IMR-90 (cell line): ENCODE data around the gene OR51A4. TPM values are rescaled to one million over a fixed set of nuclear protein-coding genes. Genes with fewer than 3 reads are reported as not detected.
"Not testable (repeated sequence)": the region's sequence is repeated elsewhere in the genome, so short reads cannot be mapped to it uniquely, and the experiment has no call there.

Experiments
- ATAC-seq: fragments of 200-7000 bp; cut with Tn5 transposase; 2 replicates; pipeline ENCODE4 v1.9.1; 2020; ENCODE audit warnings: low read depth, mild to moderate bottlenecking, moderate library complexity
- BruUV-seq: library from RNA; stranded (reverse); fragments of 400-500 nt; replicated peaks from 2 replicates; lab custom pipeline; 2021; lab: Mats Ljungman, UMichigan
- CTCF ChIA-PET: fragments of 300-600 bp; formaldehyde crosslinking; extraction: SDS; loops from one replicate; lab custom pipeline; 2021; ENCODE audit warnings: antibody characterized with exemption; lab: Yijun Ruan, JAX
- POLR2A ChIA-PET: fragments of 300-600 bp; sonication (Branson Sonifier 250); formaldehyde crosslinking; loops from one replicate; lab custom pipeline; 2022; ENCODE audit warnings: antibody characterized with exemption; ENCODE audit not compliant: unreplicated experiment; lab: Charles Lee
- DNase-seq: peaks from one replicate; pipeline ENCODE4 v3.0.0; 2013
- H2AFZ ChIP-seq: replicated peaks from 2 replicates; pipeline ENCODE3; 2013; ENCODE audit warnings: low read length, mild to moderate bottlenecking; ENCODE audit not compliant: poor library complexity
- H2AK5ac ChIP-seq: 2 replicates; pipeline ENCODE4 v1.6.1; 2013; ENCODE audit warnings: low read depth, low read length, inconsistent platforms
- H2AK9ac ChIP-seq: replicated peaks from 2 replicates; pipeline ENCODE3; 2013; ENCODE audit warnings: mild to moderate bottlenecking, low read depth, low read length, moderate library complexity; ENCODE audit not compliant: poor library complexity
- H2BK120ac ChIP-seq: 2 replicates; pipeline ENCODE4 v1.6.1; 2013; ENCODE audit warnings: low read depth, low read length, inconsistent platforms
- H2BK15ac ChIP-seq: 3 replicates; pipeline ENCODE4 v1.6.1; 2013; ENCODE audit warnings: low read depth, low read length, inconsistent platforms
- H2BK20ac ChIP-seq: 2 replicates; pipeline ENCODE4 v1.6.1; 2013; ENCODE audit warnings: low read depth, mild to moderate bottlenecking, inconsistent platforms, low read length, moderate library complexity
- H2BK5ac ChIP-seq: 2 replicates; pipeline ENCODE4 v1.6.1; 2013; ENCODE audit warnings: mild to moderate bottlenecking, low read depth, low read length, inconsistent platforms; ENCODE audit not compliant: poor library complexity, severe bottlenecking
- H3K14ac ChIP-seq: replicated peaks from 2 replicates; pipeline ENCODE4 v1.6.1; 2013; ENCODE audit warnings: low read depth, low read length, inconsistent platforms
- H3K18ac ChIP-seq: 2 replicates; pipeline ENCODE4 v1.6.1; 2013; ENCODE audit warnings: low read depth, low read length, control low read depth
- H3K23ac ChIP-seq: 2 replicates; pipeline ENCODE4 v1.6.1; 2013; ENCODE audit warnings: low read depth, low read length, inconsistent platforms
- H3K27ac ChIP-seq: 2 replicates; pipeline ENCODE4 v1.5.1; 2013; ENCODE audit warnings: mild to moderate bottlenecking, control low read depth, low read length; ENCODE audit not compliant: insufficient read depth
- H3K27me3 ChIP-seq: 2 replicates; pipeline ENCODE4 v1.6.1; 2013; ENCODE audit warnings: low read length; ENCODE audit not compliant: control insufficient read depth, insufficient read depth
- H3K36me3 ChIP-seq: 2 replicates; pipeline ENCODE4 v1.6.1; 2013; ENCODE audit warnings: low read length, mixed read lengths; ENCODE audit not compliant: control insufficient read depth, insufficient read depth
- H3K4ac ChIP-seq: 2 replicates; pipeline ENCODE4 v1.6.1; 2013; ENCODE audit warnings: low read depth, low read length, inconsistent platforms
- H3K4me1 ChIP-seq: 2 replicates; pipeline ENCODE4 v1.6.1; 2013; ENCODE audit warnings: low read length, mixed read lengths; ENCODE audit not compliant: control insufficient read depth, insufficient read depth
- H3K4me2 ChIP-seq: 2 replicates; pipeline ENCODE4 v1.6.1; 2013; ENCODE audit warnings: low read depth, mild to moderate bottlenecking, control low read depth, low read length, moderate library complexity
- H3K4me3 ChIP-seq: 2 replicates; pipeline ENCODE4 v1.5.1; 2013; ENCODE audit warnings: low read depth, mild to moderate bottlenecking, control low read depth, low read length, moderate library complexity; ENCODE audit not compliant: insufficient read depth
- H3K56ac ChIP-seq: 2 replicates; pipeline ENCODE4 v1.6.1; 2013; ENCODE audit warnings: low read length, inconsistent platforms; ENCODE audit not compliant: insufficient read depth; ENCODE audit errors: extremely low read depth
- H3K79me1 ChIP-seq, 2 experiments: 2 replicates each; pipeline ENCODE4 v1.6.1; 2013; ENCODE audit warnings: low read length in 2 of 2, inconsistent platforms in 1 of 2, low read depth in 1 of 2
- H3K9ac ChIP-seq: 2 replicates; pipeline ENCODE4 v1.6.1; 2013; ENCODE audit warnings: low read depth, low read length, control low read depth
- H3K9me1 ChIP-seq: 2 replicates; pipeline ENCODE4 v1.6.1; 2013; ENCODE audit warnings: low read length, inconsistent platforms; ENCODE audit not compliant: insufficient read depth
- H3K9me3 ChIP-seq: 2 replicates; pipeline ENCODE4 v1.6.1; 2013; ENCODE audit warnings: low read length; ENCODE audit not compliant: control insufficient read depth, insufficient read depth
- H4K20me1 ChIP-seq: 2 replicates; pipeline ENCODE4 v1.6.1; 2013; ENCODE audit warnings: low read length, inconsistent platforms; ENCODE audit not compliant: insufficient read depth
- H4K5ac ChIP-seq: 2 replicates; pipeline ENCODE4 v1.6.1; 2013; ENCODE audit warnings: mild to moderate bottlenecking, low read depth, low read length, control low read depth
- H4K8ac ChIP-seq, 2 experiments: 2 replicates each; pipeline ENCODE4 v1.6.1; 2013; ENCODE audit warnings: low read depth in 2 of 2, low read length in 2 of 2, control low read depth in 1 of 2, inconsistent platforms in 1 of 2
- H4K91ac ChIP-seq: 2 replicates; pipeline ENCODE4 v1.6.1; 2013; ENCODE audit warnings: low read depth, low read length, inconsistent platforms; ENCODE audit not compliant: insufficient read depth
- WGBS, 2 experiments: methylation state at CpG; one replicate each; pipeline versions ENCODE4 v1.1.5 to v1.1.7; 2013; ENCODE audit warnings: missing lambda C conversion rate in 2 of 2; ENCODE audit not compliant: insufficient read length in 1 of 2; ENCODE audit errors: extremely low coverage in 2 of 2; 5-methylcytosine and 5-hydroxymethylcytosine counted together
- dilution Hi-C: fragments of 300-500 bp; cut with HindIII; formaldehyde crosslinking; loops from one replicate; pipeline ENCODE4 v1.14.3; 2018; ENCODE audit warnings: low sequenced_read_pairs; ENCODE audit not compliant: unreplicated experiment
- in situ Hi-C: fragments of 300-500 bp; cut with MboI; formaldehyde crosslinking; loops from 3 replicates; pipeline ENCODE4 v1.14.3; 2019; ENCODE audit warnings: low sequenced_read_pairs, inconsistent platforms, mixed read lengths
- intact Hi-C: fragments of 100-400 bp; cut with micrococcal nuclease; formaldehyde crosslinking; loops from 2 replicates; pipeline ENCODE4 v1.10.0; 2022
- polyA plus RNA-seq, 3 experiments: library from polyadenylated mRNA; depleted of rRNA; stranded (reverse); fragments of >200 nt; gene quantifications; 2 replicates each; pipeline ENCODE4 v1.2.3, GENCODE V29; 2012; ENCODE audit warnings: low replicate concordance in 1 of 3
- total RNA-seq: library from RNA; depleted of rRNA; stranded (reverse); fragments of >200 nt; gene quantifications from 2 replicates; pipeline ENCODE4 v1.2.3, GENCODE V29; 2012

The OR51A4 gene
- total and polyA plus RNA-seq, 2 of the 4 experiments (the other 2 are of a cell fraction): not detected

- not testable (repeated sequence) for H3K27me3 ChIP-seq, ATAC-seq
These were observed 8.2 kb upstream of the OR51A4 start, which contains the start of gene OR51A2 for GRCh38 chr11:4955613-4956012. OR51A2 (minus strand) TSS chr11:4955713; CDS start chr11:4955713, 0 bp downstream.

More at GRCh38 chr11:4955613-4956012, 8.2 kb upstream of the OR51A4 start, which contains the start of gene OR51A2:
- intact Hi-C loops, dilution Hi-C loops, H3K14ac ChIP-seq, H3K27ac ChIP-seq, DNase-seq, H2BK120ac ChIP-seq, H4K5ac ChIP-seq, H3K79me1 ChIP-seq, H4K8ac ChIP-seq, H4K20me1 ChIP-seq, H3K18ac ChIP-seq, H2AK9ac ChIP-seq, H3K36me3 ChIP-seq, H2BK15ac ChIP-seq, H3K23ac ChIP-seq, H3K9ac ChIP-seq, in situ Hi-C loops, H3K4me2 ChIP-seq, H2AK5ac ChIP-seq, H3K4me3 ChIP-seq, H3K9me1 ChIP-seq, H3K4me1 ChIP-seq, POLR2A ChIA-PET, H4K91ac ChIP-seq, H2BK20ac ChIP-seq, CTCF ChIA-PET, H3K4ac ChIP-seq, H3K56ac ChIP-seq, BruUV-seq, H2BK5ac ChIP-seq, H3K9me3 ChIP-seq, H2AFZ ChIP-seq: not testable (repeated sequence)
- no CpG with 5 or more reads among the region's 2 CpGs for WGBS, 2 experiments
